HL-60/S4 treated with phorbol 12-myristate 13-acetate at 8.2 ng/mL for 4 days and 3 days (cell line): Measurements from ENCODE around the gene NUDT14.

ENCODE experiments used
- in situ Hi-C: fragments of 300-500 bp; cut with MboI; formaldehyde crosslinking; loops from 2 replicates; pipeline ENCODE4 v1.15.0; 2022; ENCODE audit warnings: low sequenced_read_pairs

Gene NUDT14

GRCh38 chr14:105161964-105162668, 19.0 kb downstream of the NUDT14 start:
- in situ Hi-C loops, result no loop called here

- in situ Hi-C loops, result no loop called here
Measured at GRCh38 chr14:105161309-105161708, 19.8 kb downstream of the NUDT14 start.

DNA sequence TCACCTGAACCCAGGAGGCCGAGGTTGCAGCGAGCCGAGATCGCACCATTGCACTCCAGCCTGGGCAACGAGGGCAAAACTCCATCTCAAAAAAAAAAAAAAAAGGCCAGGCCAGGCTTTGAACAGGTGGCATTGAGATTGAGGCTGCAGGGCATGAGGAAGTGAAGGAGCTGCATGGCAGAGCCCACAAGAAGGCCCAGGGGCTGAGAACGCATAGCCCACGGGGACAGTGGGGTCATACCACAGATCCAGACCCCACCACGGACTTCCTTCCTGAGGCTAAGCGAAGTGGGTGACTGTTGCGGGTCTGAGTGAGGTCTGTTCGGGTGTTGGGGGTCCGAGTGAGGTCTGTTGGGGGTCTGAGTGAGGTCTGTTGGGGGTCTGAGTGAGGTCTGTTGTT, 20.3 kb downstream of the NUDT14 start:
- in situ Hi-C loops, result no loop called here

- in situ Hi-C loops, result no loop called here
Measured at GRCh38 chr14:105159344-105159743, 21.8 kb downstream of the NUDT14 start.

DNA sequence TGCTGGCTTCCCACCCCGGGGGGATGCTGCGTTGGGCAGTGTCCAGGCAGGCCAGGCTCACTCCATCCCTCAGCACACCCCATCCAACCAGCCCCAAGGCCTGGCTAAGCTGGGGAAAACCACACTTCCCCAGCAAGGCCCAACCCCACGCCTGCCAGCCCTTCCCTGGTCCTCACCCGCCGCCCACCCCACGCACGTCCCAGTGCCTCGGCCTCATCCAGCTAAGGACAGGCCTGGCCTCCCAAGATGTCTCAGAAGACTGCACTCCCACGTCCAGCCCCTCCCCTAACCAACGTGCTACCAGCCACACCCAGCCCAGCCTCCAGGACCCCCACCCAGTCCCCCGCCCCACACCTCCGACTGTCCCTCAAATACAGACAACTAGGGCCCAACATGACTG, 22.3 kb downstream of the NUDT14 start:
- in situ Hi-C loops, result no loop called here

- in situ Hi-C loops, result no loop called here
Measured at GRCh38 chr14:105157872-105158271, 23.2 kb downstream of the NUDT14 start.

GRCh38 chr14:105156414-105157375, 24.4 kb downstream of the NUDT14 start:
- in situ Hi-C loops, result no loop called here

- in situ Hi-C loops, result no loop called here
Measured at GRCh38 chr14:105155681-105156413, 25.3 kb downstream of the NUDT14 start.

DNA sequence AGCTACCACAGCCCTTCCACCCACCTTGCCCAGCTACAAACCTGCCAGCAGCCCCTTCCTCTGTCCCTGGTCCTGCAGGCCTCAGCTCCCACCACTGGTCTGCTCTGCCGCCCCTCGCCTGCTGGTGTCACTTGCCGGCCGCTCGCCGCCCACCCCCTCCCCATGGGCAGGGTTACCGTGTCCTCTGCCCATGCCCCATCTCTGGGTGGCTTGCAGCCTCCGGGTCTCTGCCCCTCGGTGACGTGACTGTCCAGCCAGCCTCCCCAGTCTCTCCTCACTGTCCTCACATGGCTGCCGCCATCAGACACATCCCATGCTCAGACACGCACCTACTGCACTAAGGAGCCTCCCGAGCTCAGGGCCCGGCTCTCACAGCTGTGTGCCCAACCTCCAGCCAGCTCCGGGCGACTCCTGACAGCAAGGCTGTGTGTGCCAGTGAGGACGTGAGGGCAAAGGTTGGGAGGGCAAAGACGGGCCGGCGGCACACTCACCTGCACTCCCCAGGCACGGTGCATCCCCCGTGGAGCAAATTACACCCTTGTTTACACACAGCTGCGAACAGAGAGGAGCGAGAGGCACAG, 26.0 kb downstream of the NUDT14 start:
- in situ Hi-C loops, result no loop called here

GRCh38 chr14:105154476-105154871, 26.6 kb downstream of the NUDT14 start:
- in situ Hi-C loops, result no loop called here

GRCh38 chr14:105153739-105154475, 27.2 kb downstream of the NUDT14 start:
- in situ Hi-C loops, result no loop called here

GRCh38 chr14:105153331-105153731, 27.8 kb downstream of the NUDT14 start:
- in situ Hi-C loops, result no loop called here

DNA sequence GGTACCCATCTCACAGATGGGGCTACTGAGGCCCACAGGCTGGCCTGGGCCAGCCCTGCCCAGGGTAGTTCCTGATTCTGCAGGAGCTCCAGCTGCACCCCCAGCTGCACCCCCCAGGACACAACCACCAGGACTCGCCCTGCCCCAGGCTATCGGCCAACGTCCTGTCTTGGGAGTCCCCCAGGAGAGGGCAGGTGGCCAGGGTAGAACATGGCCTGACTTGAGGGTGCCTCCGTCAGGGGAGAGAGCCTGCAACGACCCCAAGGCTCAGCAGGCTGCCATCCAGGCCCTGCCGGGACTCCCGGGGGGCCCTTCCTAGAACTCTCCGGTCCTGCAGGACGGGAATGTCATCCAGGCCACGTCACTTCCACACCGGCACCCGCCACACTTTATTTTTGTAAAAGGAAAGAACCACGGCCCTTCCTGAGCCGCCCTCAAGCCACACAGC, 28.3 kb downstream of the NUDT14 start:
- in situ Hi-C loops, result no loop called here

- in situ Hi-C loops, result no loop called here
Measured at GRCh38 chr14:105151838-105152793, 29.0 kb downstream of the NUDT14 start.

DNA sequence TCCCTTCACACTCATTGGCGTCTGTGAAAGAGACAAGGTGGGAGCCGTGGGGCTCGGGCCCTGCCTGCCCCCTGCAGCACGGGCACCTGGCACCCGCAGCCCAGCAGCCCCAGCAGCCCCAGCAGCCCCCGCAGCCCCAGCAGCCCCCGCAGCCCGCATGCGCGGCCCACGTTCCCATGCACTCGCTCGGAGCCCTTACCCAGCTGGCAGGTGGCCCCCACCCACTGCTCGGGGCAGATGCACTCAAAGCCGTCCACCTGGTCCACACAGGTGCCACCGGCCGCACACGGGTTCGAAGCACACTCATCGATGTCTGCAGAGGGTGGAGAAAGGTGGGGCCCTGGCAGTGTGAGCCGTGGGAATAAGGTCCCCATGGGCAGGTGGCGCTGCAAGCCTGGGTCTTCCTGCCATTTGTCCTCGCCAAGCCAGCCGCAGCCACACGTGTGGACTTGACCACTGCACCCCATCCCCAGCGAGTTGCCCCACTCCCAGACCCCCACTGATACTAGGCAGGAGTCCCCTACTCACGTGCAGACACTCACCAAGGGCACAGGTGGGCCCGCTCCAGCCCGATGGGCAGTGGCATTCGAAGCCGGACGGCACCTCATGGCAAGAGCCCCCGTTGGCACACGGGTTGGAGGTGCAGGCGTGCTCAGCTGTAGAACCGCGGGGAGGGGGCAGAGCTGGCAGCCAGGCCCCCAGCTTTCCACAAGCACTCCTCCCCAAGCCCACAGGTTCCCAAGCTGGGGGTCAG, 29.9 kb downstream of the NUDT14 start:
- in situ Hi-C loops, result no loop called here

- in situ Hi-C loops, result no loop called here
Measured at GRCh38 chr14:105150368-105151083, 30.6 kb downstream of the NUDT14 start.

GRCh38 chr14:105150026-105150367, 31.1 kb downstream of the NUDT14 start:
- in situ Hi-C loops, result no loop called here
